Suprapubic skin (tissue), 4 donors: Measurements from ENCODE around the gene SF3A2. TPM values are rescaled to one million over a fixed set of nuclear protein-coding genes. Genes with fewer than 3 reads are reported as not detected.

Experiments
- DNase-seq, 2 donors: peaks; one replicate each; pipeline ENCODE4 v3.0.0-alpha.2; 2019; ENCODE audit warnings: low spot score in 2 of 2
- H3K27ac ChIP-seq: fragments of 200-600 bp; sonication (generic); one replicate; pipeline ENCODE4 v1.5.1; 2019
- H3K27me3 ChIP-seq: fragments of 200-600 bp; sonication (generic); one replicate; pipeline ENCODE4 v1.5.1; 2019
- H3K36me3 ChIP-seq: fragments of 200-600 bp; sonication (generic); one replicate; pipeline ENCODE4 v1.5.1; 2019
- H3K4me1 ChIP-seq: fragments of 200-600 bp; sonication (generic); one replicate; pipeline ENCODE4 v1.5.1; 2019
- H3K4me3 ChIP-seq: fragments of 200-600 bp; sonication (generic); one replicate; pipeline ENCODE4 v1.5.1; 2019; ENCODE audit warnings: mild to moderate bottlenecking
- H3K9me3 ChIP-seq: fragments of 200-600 bp; sonication (generic); one replicate; pipeline ENCODE4 v1.5.1; 2019
- CTCF ChIP-seq, 2 donors: fragments of 200-600 bp in 1 of 2; fragments of 450-650 bp in 1 of 2; sonication (generic) in 1 of 2; IDR thresholded peaks; one replicate each; pipeline ENCODE4 v1.5.1; 2016 to 2019; ENCODE audit warnings: antibody characterized with exemption in 2 of 2, mild to moderate bottlenecking in 1 of 2, moderate library complexity in 1 of 2
- EP300 ChIP-seq: sonication (generic); formaldehyde crosslinking; IDR thresholded peaks from one replicate; pipeline ENCODE4 v1.6.1; 2017; ENCODE audit warnings: antibody characterized with exemption
- POLR2A ChIP-seq, 2 donors: fragments of 450-650 bp; IDR thresholded peaks; one replicate each; pipeline ENCODE4 v1.6.1; 2017; ENCODE audit warnings: antibody characterized with exemption in 2 of 2, mild to moderate bottlenecking in 2 of 2, moderate library complexity in 2 of 2
- POLR2AphosphoS5 ChIP-seq, 3 donors: sonication (generic); formaldehyde crosslinking; IDR thresholded peaks; one replicate each; pipeline ENCODE4 v1.6.1; 2017; ENCODE audit warnings: antibody characterized with exemption in 3 of 3
- WGBS: methylation state at CpG from one replicate; pipeline ENCODE4 v1.1.5; 2018; 5-methylcytosine and 5-hydroxymethylcytosine counted together
- total RNA-seq, 4 donors: library from RNA; depleted of rRNA; stranded (reverse); fragments of >200 nt; gene quantifications; one replicate each; pipeline ENCODE4 v1.1.0, GENCODE V29; 2016

SF3A2 gene
- total RNA-seq, 4 donors from 2014 or later, result 48.0 to 103 (median 64.8) TPM

GRCh38 chr19:2246801-2247361 lies 10.3 kb downstream of the SF3A2 start:
- H3K4me3 ChIP-seq, result no peak overlapping the region
- peaks cover 40% of the 10 kb centered on the region for H3K4me1 ChIP-seq
- H3K27ac ChIP-seq, result no peak overlapping the region
- peaks cover 63% of the 10 kb centered on the region for H3K36me3 ChIP-seq
- TF ChIP-seq CTCF (IDR thresholded peaks at IDR 0.05), result no peak
- TF ChIP-seq POLR2AphosphoS5 (IDR thresholded peaks at IDR 0.05), result no peak
- no peak for TF ChIP-seq POLR2A (IDR thresholded peaks at IDR 0.05)
- no peak for TF ChIP-seq EP300
- H3K9me3 ChIP-seq, result no peaks in the 10 kb centered on the region
- 60% methylated on average over 2 of the region's 26 CpGs for WGBS
- peaks cover 29% of the 10 kb centered on the region for H3K27me3 ChIP-seq
- DNase-seq, result no peak

GRCh38 chr19:2247433-2248101 lies 10.9 kb downstream of the SF3A2 start:
- peaks cover 40% of the 10 kb centered on the region for H3K4me1 ChIP-seq
- no peak for DNase-seq
- TF ChIP-seq POLR2AphosphoS5 (IDR thresholded peaks at IDR 0.05), result no peak
- TF ChIP-seq CTCF (IDR thresholded peaks at IDR 0.05), result no peak
- TF ChIP-seq EP300, result no peak
- TF ChIP-seq POLR2A (IDR thresholded peaks at IDR 0.05), result no peak
- H3K36me3 ChIP-seq, result peaks cover 63% of the 10 kb centered on the region
- 85% methylated on average over 21 of the region's 28 CpGs for WGBS
- no peak overlapping the region for H3K27ac ChIP-seq
- peaks cover 36% of the 10 kb centered on the region for H3K27me3 ChIP-seq
- H3K9me3 ChIP-seq, result no peaks in the 10 kb centered on the region
- no peak overlapping the region for H3K4me3 ChIP-seq

- peaks cover 44% of the 10 kb centered on the region for H3K27me3 ChIP-seq
- DNase-seq, result no peak
- no peak overlapping the region for H3K4me3 ChIP-seq
- TF ChIP-seq CTCF (IDR thresholded peaks at IDR 0.05), result no peak
- TF ChIP-seq POLR2A (IDR thresholded peaks at IDR 0.05), result no peak
- no peak for TF ChIP-seq POLR2AphosphoS5 (IDR thresholded peaks at IDR 0.05)
- no peak for TF ChIP-seq EP300
- H3K27ac ChIP-seq, result no peak overlapping the region
- WGBS, result 86% methylated on average over 12 of the region's 21 CpGs
- H3K36me3 ChIP-seq, result peaks cover 59% of the 10 kb centered on the region
- peaks cover 41% of the 10 kb centered on the region for H3K4me1 ChIP-seq
- H3K9me3 ChIP-seq, result no peaks in the 10 kb centered on the region
Observed at GRCh38 chr19:2248136-2249009, 11.7 kb downstream of the SF3A2 start.

- Histone ChIP-seq H3K4me3 (no peak within 1 kb of the TSS), H3K36me3 (peaks cover 50% of the 10 kb centered on the region), H3K27me3 (peaks cover 51% of the 10 kb centered on the region), H3K4me1 (peaks cover 44% of the 10 kb centered on the region), H3K27ac (no peak within 1 kb of the TSS), H3K9me3 (no peaks in the 10 kb centered on the region)
- DNase-seq, result no peak
- TF ChIP-seq EP300, result no peak
- TF ChIP-seq CTCF (IDR thresholded peaks at IDR 0.05), result no peak
- TF ChIP-seq POLR2A (IDR thresholded peaks at IDR 0.05), result no peak
- TF ChIP-seq POLR2AphosphoS5 (IDR thresholded peaks at IDR 0.05), result no peak
- 80% methylated on average over 7 of the region's 27 CpGs for WGBS
Observed at GRCh38 chr19:2249010-2249866, 12.6 kb downstream of the SF3A2 start, which contains the start of gene AMH. Gene AMH, plus strand, starts transcription at chr19:2249323. Its CDS starts 10 bp downstream, at chr19:2249333.
